ENCODE results near the gene CEP85L. TPM values are rescaled to one million over a fixed set of nuclear protein-coding genes. Genes with fewer than 3 reads are reported as not detected.

CEP85L gene
- total and polyA plus RNA-seq, 2 experiments from 2014 or later, result 9.1 to 10.1 TPM

DNA sequence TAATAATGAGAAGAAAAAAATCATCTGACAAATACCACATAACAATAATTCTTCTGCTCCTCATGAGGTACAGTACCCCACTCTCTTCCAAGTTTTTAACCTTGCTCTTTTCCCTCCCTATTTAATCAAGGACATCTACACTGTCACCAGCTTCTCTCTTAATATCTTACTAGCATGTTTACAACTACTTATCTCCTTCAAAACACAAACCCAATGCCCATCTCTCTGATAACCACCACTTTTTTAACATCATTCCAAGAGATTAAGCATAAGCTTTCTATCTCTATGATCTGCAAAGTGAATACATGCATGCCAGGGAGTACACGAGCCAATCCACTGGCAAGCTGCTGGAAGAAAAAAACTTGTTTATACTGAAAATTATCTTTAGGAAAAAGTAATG is 10.3 kb downstream of the CEP85L start (continued):
- TF ChIP-seq, protein P1, sequence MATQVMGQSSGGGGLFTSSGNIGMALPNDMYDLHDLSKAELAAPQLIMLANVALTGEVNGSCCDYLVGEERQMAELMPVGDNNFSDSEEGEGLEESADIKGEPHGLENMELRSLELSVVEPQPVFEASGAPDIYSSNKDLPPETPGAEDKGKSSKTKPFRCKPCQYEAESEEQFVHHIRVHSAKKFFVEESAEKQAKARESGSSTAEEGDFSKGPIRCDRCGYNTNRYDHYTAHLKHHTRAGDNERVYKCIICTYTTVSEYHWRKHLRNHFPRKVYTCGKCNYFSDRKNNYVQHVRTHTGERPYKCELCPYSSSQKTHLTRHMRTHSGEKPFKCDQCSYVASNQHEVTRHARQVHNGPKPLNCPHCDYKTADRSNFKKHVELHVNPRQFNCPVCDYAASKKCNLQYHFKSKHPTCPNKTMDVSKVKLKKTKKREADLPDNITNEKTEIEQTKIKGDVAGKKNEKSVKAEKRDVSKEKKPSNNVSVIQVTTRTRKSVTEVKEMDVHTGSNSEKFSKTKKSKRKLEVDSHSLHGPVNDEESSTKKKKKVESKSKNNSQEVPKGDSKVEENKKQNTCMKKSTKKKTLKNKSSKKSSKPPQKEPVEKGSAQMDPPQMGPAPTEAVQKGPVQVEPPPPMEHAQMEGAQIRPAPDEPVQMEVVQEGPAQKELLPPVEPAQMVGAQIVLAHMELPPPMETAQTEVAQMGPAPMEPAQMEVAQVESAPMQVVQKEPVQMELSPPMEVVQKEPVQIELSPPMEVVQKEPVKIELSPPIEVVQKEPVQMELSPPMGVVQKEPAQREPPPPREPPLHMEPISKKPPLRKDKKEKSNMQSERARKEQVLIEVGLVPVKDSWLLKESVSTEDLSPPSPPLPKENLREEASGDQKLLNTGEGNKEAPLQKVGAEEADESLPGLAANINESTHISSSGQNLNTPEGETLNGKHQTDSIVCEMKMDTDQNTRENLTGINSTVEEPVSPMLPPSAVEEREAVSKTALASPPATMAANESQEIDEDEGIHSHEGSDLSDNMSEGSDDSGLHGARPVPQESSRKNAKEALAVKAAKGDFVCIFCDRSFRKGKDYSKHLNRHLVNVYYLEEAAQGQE (IDR thresholded peaks at IDR 0.05; ENCODE audit: unreplicated experiment), result no peak

- no peaks in the 10 kb centered on the region for H3K36me3 ChIP-seq (ENCODE audit: insufficient read depth)
- no peaks in the 10 kb centered on the region for H3F3A ChIP-seq (replicated peaks; ENCODE audit: low read depth)
- H3K36me3 Mint-ChIP-seq (ENCODE audit: low read depth), result no peaks in the 10 kb centered on the region
- no peaks in the 10 kb centered on the region for H3K27me3 ChIP-seq (ENCODE audit: insufficient read depth)
- no peak overlapping the region for H3K4me2 ChIP-seq
- DNase-seq (ENCODE audit: low spot score) (no peak), ATAC-seq (no peak)
- no peak overlapping the region for H3K4me3 ChIP-seq
- no peak overlapping the region; the same call in 1 of the 2 replicates for H3K27ac Mint-ChIP-seq
- H3K27me3 Mint-ChIP-seq (ENCODE audit: insufficient read depth, low read depth, poor library complexity), result no peaks in the 10 kb centered on the region
- no peak overlapping the region for H3K4me3 Mint-ChIP-seq
- TF ChIP-seq CREB1 (CRISPR knock-in tag; IDR thresholded peaks at IDR 0.05; ENCODE audit: low read depth), result no peak
- TF ChIP-seq, protein P2, sequence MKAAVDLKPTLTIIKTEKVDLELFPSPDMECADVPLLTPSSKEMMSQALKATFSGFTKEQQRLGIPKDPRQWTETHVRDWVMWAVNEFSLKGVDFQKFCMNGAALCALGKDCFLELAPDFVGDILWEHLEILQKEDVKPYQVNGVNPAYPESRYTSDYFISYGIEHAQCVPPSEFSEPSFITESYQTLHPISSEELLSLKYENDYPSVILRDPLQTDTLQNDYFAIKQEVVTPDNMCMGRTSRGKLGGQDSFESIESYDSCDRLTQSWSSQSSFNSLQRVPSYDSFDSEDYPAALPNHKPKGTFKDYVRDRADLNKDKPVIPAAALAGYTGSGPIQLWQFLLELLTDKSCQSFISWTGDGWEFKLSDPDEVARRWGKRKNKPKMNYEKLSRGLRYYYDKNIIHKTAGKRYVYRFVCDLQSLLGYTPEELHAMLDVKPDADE (IDR thresholded peaks at IDR 0.05), result no peak
- TF ChIP-seq NANOG (IDR thresholded peaks at IDR 0.05; ENCODE audit: borderline replicate concordance), result no peak
- TF ChIP-seq EZH2 (IDR thresholded peaks at IDR 0.05; ENCODE audit: low read depth, unreplicated experiment), result no peak
- peaks cover 49% of the 10 kb centered on the region for H3K79me2 ChIP-seq (replicated peaks; ENCODE audit: insufficient read depth)
- H3K9me3 Mint-ChIP-seq, result no peaks in the 10 kb centered on the region
- no peak overlapping the region for H3K27ac ChIP-seq (ENCODE audit: low read depth)
- no peak overlapping the region for H2AFZ ChIP-seq
- peaks cover 8% of the 10 kb centered on the region for H3K4me1 Mint-ChIP-seq
- no peaks in the 10 kb centered on the region for H3K9me2 ChIP-seq (ENCODE audit: insufficient read depth)
- H3K4me1 ChIP-seq (ENCODE audit: insufficient read depth), result peaks cover 17% of the 10 kb centered on the region
- H4K20me1 ChIP-seq (replicated peaks; ENCODE audit: insufficient read depth), result no peaks in the 10 kb centered on the region
These were observed 12.1 kb downstream of the CEP85L start for GRCh38 chr6:118639054-118639964.

DNA sequence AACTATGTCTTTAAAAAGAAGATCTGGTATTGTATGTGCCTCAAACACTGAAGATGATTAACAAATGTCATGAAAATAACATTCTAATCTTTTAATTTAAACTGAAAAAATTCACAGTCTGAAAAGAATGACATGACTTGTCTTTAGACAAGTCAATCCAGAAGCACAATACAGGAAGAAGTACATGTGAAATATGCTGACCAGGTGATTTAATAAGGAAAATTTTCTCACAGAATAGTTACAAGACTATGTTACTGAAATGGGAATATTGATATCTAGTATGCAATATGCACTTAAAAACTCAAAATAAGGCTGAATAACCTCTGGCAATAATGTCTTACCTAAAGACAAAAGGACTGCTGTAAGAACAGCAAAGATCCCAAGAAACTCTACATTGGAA is 13.1 kb downstream of the CEP85L start:
- H3K36me3 ChIP-seq (ENCODE audit: insufficient read depth), result no peaks in the 10 kb centered on the region
- Mint-ChIP-seq H3K4me1 (peaks cover 6% of the 10 kb centered on the region), H3K4me3 (no peak overlapping the region), H3K36me3 (ENCODE audit: low read depth) (no peaks in the 10 kb centered on the region), H3K27me3 (ENCODE audit: insufficient read depth, low read depth, poor library complexity) (peaks cover 2% of the 10 kb centered on the region), H3K27ac (no peak overlapping the region), H3K9me3 (no peaks in the 10 kb centered on the region)
- ATAC-seq (no peak), DNase-seq (ENCODE audit: low spot score) (no peak)
- no peaks in the 10 kb centered on the region for H3K27me3 ChIP-seq (ENCODE audit: insufficient read depth)
- H3K4me1 ChIP-seq (ENCODE audit: insufficient read depth), result peaks cover 13% of the 10 kb centered on the region; the same call in 1 of the 2 replicates
- H3K4me3 ChIP-seq, result no peak overlapping the region
- no peak overlapping the region for H2AFZ ChIP-seq
- H3K9me2 ChIP-seq (ENCODE audit: insufficient read depth), result no peaks in the 10 kb centered on the region
- no peak overlapping the region for H3K27ac ChIP-seq (ENCODE audit: low read depth)
- H3K4me2 ChIP-seq, result no peak overlapping the region
- H3K79me2 ChIP-seq (replicated peaks; ENCODE audit: insufficient read depth), result peaks cover 49% of the 10 kb centered on the region
- no peaks in the 10 kb centered on the region for H4K20me1 ChIP-seq (replicated peaks; ENCODE audit: insufficient read depth)
- H3F3A ChIP-seq (replicated peaks; ENCODE audit: low read depth), result no peaks in the 10 kb centered on the region
- TF ChIP-seq CREB1 (CRISPR knock-in tag; IDR thresholded peaks at IDR 0.05; ENCODE audit: low read depth) (no peak), POLR2AphosphoS5 (IDR thresholded peaks at IDR 0.05; ENCODE audit: low read depth) (no peak), ZNF462 (CRISPR knock-in tag; IDR thresholded peaks at IDR 0.05) (no peak)
